Measurements from ENCODE around the gene ZNF622.
"Not testable (repeated sequence)": the region's sequence is repeated elsewhere in the genome, so short reads cannot be mapped to it uniquely, and the experiment has no call there.

ZNF622 gene

GRCh38 chr5:16477541-16477940 is 11.9 kb upstream of the ZNF622 start:
- no peak for DNase-seq

- not testable (repeated sequence) for DNase-seq
These were observed 10.8 kb upstream of the ZNF622 start for GRCh38 chr5:16476417-16476816.

GRCh38 chr5:16471387-16471786 is 5.8 kb upstream of the ZNF622 start:
- DNase-seq, result no peak

- DNase-seq, result no peak
These were observed 2.0 kb upstream of the ZNF622 start for GRCh38 chr5:16467363-16468219.

- DNase-seq, result no peak
These were observed 696 bp downstream of the ZNF622 start for GRCh38 chr5:16464664-16465543.

- DNase-seq, result no peak
These were observed 1.4 kb downstream of the ZNF622 start for GRCh38 chr5:16464231-16464630.

GRCh38 chr5:16461782-16462181 is 3.8 kb downstream of the ZNF622 start:
- DNase-seq, result no peak

- DNase-seq, result no peak
These were observed 4.6 kb downstream of the ZNF622 start for GRCh38 chr5:16461026-16461425.

GRCh38 chr5:16459451-16459850 is 6.1 kb downstream of the ZNF622 start:
- no peak for DNase-seq

GRCh38 chr5:16457853-16458252 is 7.7 kb downstream of the ZNF622 start:
- DNase-seq, result no peak

GRCh38 chr5:16457451-16457850 is 8.1 kb downstream of the ZNF622 start:
- no peak for DNase-seq

GRCh38 chr5:16456103-16456832 is 9.3 kb downstream of the ZNF622 start:
- peak in 1 of 2 experiments; percentile 24 for DNase-seq

- no peak for DNase-seq
These were observed 9.9 kb downstream of the ZNF622 start for GRCh38 chr5:16455668-16456067.

- no peak for DNase-seq
These were observed 10.9 kb downstream of the ZNF622 start for GRCh38 chr5:16454686-16455085.

GRCh38 chr5:16453609-16454008 is 12.0 kb downstream of the ZNF622 start:
- DNase-seq, result no peak

- DNase-seq, result no peak
These were observed 15.4 kb downstream of the ZNF622 start for GRCh38 chr5:16450163-16450562.

- DNase-seq, result no peak
These were observed 18.6 kb downstream of the ZNF622 start for GRCh38 chr5:16446993-16447392.

- no peak for DNase-seq
These were observed 27.6 kb downstream of the ZNF622 start for GRCh38 chr5:16437977-16438376.

GRCh38 chr5:16436065-16436682 is 29.4 kb downstream of the ZNF622 start:
- DNase-seq, result not testable (repeated sequence)

- no peak for DNase-seq
These were observed 34.1 kb downstream of the ZNF622 start for GRCh38 chr5:16431490-16431889.

- no peak for DNase-seq
These were observed 35.1 kb downstream of the ZNF622 start for GRCh38 chr5:16430349-16431089.

GRCh38 chr5:16428359-16428758 is 37.2 kb downstream of the ZNF622 start:
- DNase-seq, result no peak
